ENCODE results near the gene CEACAM6. TPM values are rescaled to one million over a fixed set of nuclear protein-coding genes. Genes with fewer than 3 reads are reported as not detected.

CEACAM6 gene
- total RNA-seq (2022; extraction: Qiagen RNA extraction) = 14.6 to 24.6 TPM (median 18.9 TPM) in 5 replicates

GRCh38 chr19:41755328-41755913, at the start of gene CEACAM6:
CEACAM6 (plus strand) TSS chr19:41755530; CDS start chr19:41755639, 109 bp downstream.

GRCh38 chr19:41708481-41708880, 46.8 kb upstream of the CEACAM6 start, which contains the start of gene CEACAM5:
CEACAM5 (plus strand) TSS chr19:41708626; CDS start chr19:41708732, 106 bp downstream.

GRCh38 chr19:41796362-41796761, 41.0 kb downstream of the CEACAM6 start, which contains the start of gene CEACAM3:
CEACAM3 (plus strand) TSS chr19:41796587; CDS start chr19:41796678, 91 bp downstream.

Other genes with a start within 250 kb of the CEACAM6 start
- gene CEACAM21, start 179.4 kb upstream of the CEACAM6 start, total RNA-seq (2022; extraction: Qiagen RNA extraction) = 0.15 TPM in 1 of 5 replicates, not detected in the others
- gene CEACAM4, start 128.5 kb upstream of the CEACAM6 start, total RNA-seq (2022; extraction: Qiagen RNA extraction) = not detected in 5 replicates
- 0.04 to 0.12 TPM (median 0.09 TPM) in 4 of 5 replicates, not detected in the other for gene CEACAM7, start 67.3 kb upstream of the CEACAM6 start, total RNA-seq (2022; extraction: Qiagen RNA extraction)
- 1.5 to 1.9 TPM (median 1.6 TPM) in 5 replicates for gene CEACAM5, start 46.9 kb upstream of the CEACAM6 start, total RNA-seq (2022; extraction: Qiagen RNA extraction)
- not detected in 5 replicates for gene CEACAM3, start 41.1 kb downstream of the CEACAM6 start, total RNA-seq (2022; extraction: Qiagen RNA extraction)
- gene LYPD4, start 89.2 kb downstream of the CEACAM6 start, total RNA-seq (2022; extraction: Qiagen RNA extraction) = not detected in 5 replicates
- gene DMRTC2, start 89.5 kb downstream of the CEACAM6 start, total RNA-seq (2022; extraction: Qiagen RNA extraction) = not detected in 5 replicates
- 7,258 to 11,211 TPM (median 7,692 TPM) in 5 replicates for gene RPS19, start 104.7 kb downstream of the CEACAM6 start, total RNA-seq (2022; extraction: Qiagen RNA extraction)
- 0.92 to 1.2 TPM (median 1.0 TPM) in 5 replicates for gene CD79A, start 121.7 kb downstream of the CEACAM6 start, total RNA-seq (2022; extraction: Qiagen RNA extraction)
- gene ARHGEF1, start 127.7 kb downstream of the CEACAM6 start, total RNA-seq (2022; extraction: Qiagen RNA extraction) = 73.8 to 121 TPM (median 110 TPM) in 5 replicates
- 0.21 to 0.37 TPM (median 0.30 TPM) in 5 replicates for gene ERFL, start 172.9 kb downstream of the CEACAM6 start, total RNA-seq (2022; extraction: Qiagen RNA extraction)
- gene RABAC1, start 203.8 kb downstream of the CEACAM6 start, total RNA-seq (2022; extraction: Qiagen RNA extraction) = 176 to 234 TPM (median 210 TPM) in 5 replicates
- 2.9 to 5.9 TPM (median 4.7 TPM) in 5 replicates for gene ATP1A3, start 238.7 kb downstream of the CEACAM6 start, total RNA-seq (2022; extraction: Qiagen RNA extraction)